OCI-LY3 (cell line): ENCODE measurements around the gene MTX1.

Experiments
- EZH2phosphoT487 ChIP-seq: fragments of 200-600 bp; shearing (Covaris generic); IDR thresholded peaks from 2 replicates; pipeline ENCODE4 v1.6.1; 2018; ENCODE audit warnings: antibody characterized with exemption, mixed run types, low read depth
- TF ChIP-seq, protein P1 (sequence below): fragments of 200-600, 300-600 bp; sonication (generic); IDR thresholded peaks from 2 replicates; pipeline ENCODE4 v1.5.1; 2014; ENCODE audit warnings: antibody characterized with exemption, low read length, low read depth

DNA sequence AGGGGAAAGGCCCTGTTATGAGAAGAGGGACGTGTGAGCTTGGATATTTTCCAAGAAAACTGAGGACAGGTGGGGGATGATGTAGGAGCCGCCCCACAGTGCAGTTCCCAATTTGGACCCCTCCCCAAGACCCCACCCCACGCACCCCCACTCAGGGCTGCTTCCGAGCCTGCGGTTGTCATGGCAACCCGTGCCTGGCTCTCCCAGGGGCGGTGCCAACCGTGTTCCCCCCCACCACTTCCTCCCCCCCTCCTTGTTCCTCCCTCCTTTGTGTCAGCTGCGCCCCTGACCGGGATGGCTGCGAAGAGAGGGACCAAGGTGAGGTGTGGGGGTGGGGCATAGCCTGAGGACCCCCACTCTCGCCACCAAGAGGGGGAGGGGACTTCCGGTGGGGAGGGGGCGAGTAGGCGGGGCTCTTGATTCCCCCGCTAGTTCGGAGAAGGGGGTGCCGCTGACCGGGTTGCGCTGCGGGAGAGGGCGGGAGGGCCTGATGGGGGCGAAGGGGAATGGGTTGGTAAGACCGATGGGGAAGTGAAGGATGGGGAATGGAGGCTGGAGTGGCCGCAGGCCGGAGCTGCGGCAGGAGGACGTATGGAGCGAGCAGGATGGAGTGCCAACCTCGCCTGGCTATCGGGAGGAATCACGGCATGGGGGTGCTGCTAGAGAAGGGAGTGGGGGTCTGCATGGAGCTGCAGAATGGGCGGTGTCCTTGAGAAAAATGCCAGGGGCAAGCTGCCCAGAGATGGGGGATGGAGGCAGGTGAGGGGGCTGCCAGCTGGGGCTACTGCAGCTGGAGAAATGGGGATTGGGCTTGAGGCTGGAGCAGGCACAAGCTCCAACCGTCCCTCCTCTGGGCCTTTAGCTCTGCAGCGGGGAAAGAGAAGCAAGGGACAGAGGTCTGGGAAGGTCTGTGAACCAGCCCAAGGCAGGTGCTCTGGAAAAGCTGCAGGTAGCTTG, 33.9 kb upstream of the MTX1 start:
- TF ChIP-seq, protein P1, sequence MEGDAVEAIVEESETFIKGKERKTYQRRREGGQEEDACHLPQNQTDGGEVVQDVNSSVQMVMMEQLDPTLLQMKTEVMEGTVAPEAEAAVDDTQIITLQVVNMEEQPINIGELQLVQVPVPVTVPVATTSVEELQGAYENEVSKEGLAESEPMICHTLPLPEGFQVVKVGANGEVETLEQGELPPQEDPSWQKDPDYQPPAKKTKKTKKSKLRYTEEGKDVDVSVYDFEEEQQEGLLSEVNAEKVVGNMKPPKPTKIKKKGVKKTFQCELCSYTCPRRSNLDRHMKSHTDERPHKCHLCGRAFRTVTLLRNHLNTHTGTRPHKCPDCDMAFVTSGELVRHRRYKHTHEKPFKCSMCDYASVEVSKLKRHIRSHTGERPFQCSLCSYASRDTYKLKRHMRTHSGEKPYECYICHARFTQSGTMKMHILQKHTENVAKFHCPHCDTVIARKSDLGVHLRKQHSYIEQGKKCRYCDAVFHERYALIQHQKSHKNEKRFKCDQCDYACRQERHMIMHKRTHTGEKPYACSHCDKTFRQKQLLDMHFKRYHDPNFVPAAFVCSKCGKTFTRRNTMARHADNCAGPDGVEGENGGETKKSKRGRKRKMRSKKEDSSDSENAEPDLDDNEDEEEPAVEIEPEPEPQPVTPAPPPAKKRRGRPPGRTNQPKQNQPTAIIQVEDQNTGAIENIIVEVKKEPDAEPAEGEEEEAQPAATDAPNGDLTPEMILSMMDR = no peak
- no peak for TF ChIP-seq EZH2phosphoT487
